ENCODE results near the gene MATR3.
"Not testable (repeated sequence)": the region's sequence is repeated elsewhere in the genome, so short reads cannot be mapped to it uniquely, and the experiment has no call there.

The MATR3 gene

GRCh38 chr5:139293507-139294373 lies at the start of gene MATR3:
Gene MATR3 (plus strand): TSS chr5:139293740. CDS start chr5:139307416, 13,676 bp downstream.
- peak; percentile 84 to 85 (median 85) for DNase-seq (ENCODE audit: low read depth in 3 of 3, low spot score in 1 of 3)

- no peak for DNase-seq (ENCODE audit: low read depth in 3 of 3, low spot score in 1 of 3)
These were observed 47.8 kb upstream of the MATR3 start for GRCh38 chr5:139245637-139246339.

- peak in 1 of 3 donors; percentile 30 for DNase-seq (ENCODE audit: low read depth in 3 of 3, low spot score in 1 of 3)
These were observed 47.1 kb upstream of the MATR3 start for GRCh38 chr5:139246394-139246793.

- no peak for DNase-seq (ENCODE audit: low read depth in 3 of 3, low spot score in 1 of 3)
These were observed 44.6 kb upstream of the MATR3 start for GRCh38 chr5:139248826-139249453.

GRCh38 chr5:139251281-139251687 lies 42.3 kb upstream of the MATR3 start:
- no peak for DNase-seq (ENCODE audit: low read depth in 3 of 3, low spot score in 1 of 3)

- DNase-seq (ENCODE audit: low read depth in 3 of 3, low spot score in 1 of 3): no peak
These were observed 41.7 kb upstream of the MATR3 start for GRCh38 chr5:139251695-139252288.

- DNase-seq (ENCODE audit: low read depth in 3 of 3, low spot score in 1 of 3): no peak
These were observed 40.4 kb upstream of the MATR3 start for GRCh38 chr5:139253115-139253514.

GRCh38 chr5:139256820-139257219 lies 36.7 kb upstream of the MATR3 start:
- no peak for DNase-seq (ENCODE audit: low read depth in 3 of 3, low spot score in 1 of 3)

GRCh38 chr5:139262059-139262741 lies 31.3 kb upstream of the MATR3 start:
- no peak for DNase-seq (ENCODE audit: low read depth in 3 of 3, low spot score in 1 of 3)

GRCh38 chr5:139262742-139263445 lies 30.6 kb upstream of the MATR3 start:
- peak in 2 of 3 donors; percentile 24 to 43 for DNase-seq (ENCODE audit: low read depth in 3 of 3, low spot score in 1 of 3)

- no peak for DNase-seq (ENCODE audit: low read depth in 3 of 3, low spot score in 1 of 3)
These were observed 30.0 kb upstream of the MATR3 start for GRCh38 chr5:139263536-139263935.

GRCh38 chr5:139263946-139264345 lies 29.6 kb upstream of the MATR3 start:
- no peak for DNase-seq (ENCODE audit: low read depth in 3 of 3, low spot score in 1 of 3)

- no peak for DNase-seq (ENCODE audit: low read depth in 3 of 3, low spot score in 1 of 3)
These were observed 28.5 kb upstream of the MATR3 start for GRCh38 chr5:139265001-139265400.

- DNase-seq (ENCODE audit: low read depth in 3 of 3, low spot score in 1 of 3): no peak
These were observed 27.3 kb upstream of the MATR3 start for GRCh38 chr5:139266236-139266635.

- DNase-seq (ENCODE audit: low read depth in 3 of 3, low spot score in 1 of 3): no peak
These were observed 26.1 kb upstream of the MATR3 start for GRCh38 chr5:139267481-139267880.

- no peak for DNase-seq (ENCODE audit: low read depth in 3 of 3, low spot score in 1 of 3)
These were observed 25.0 kb upstream of the MATR3 start for GRCh38 chr5:139268364-139269202.

- DNase-seq (ENCODE audit: low read depth in 3 of 3, low spot score in 1 of 3): not testable (repeated sequence)
These were observed 22.8 kb upstream of the MATR3 start for GRCh38 chr5:139270718-139271117.

- DNase-seq (ENCODE audit: low read depth in 3 of 3, low spot score in 1 of 3): no peak
These were observed 22.1 kb upstream of the MATR3 start for GRCh38 chr5:139271201-139272027.

Data from stimulated activated CD4-positive, alpha-beta T cell treated with anti-CD3 and anti-CD28 coated beads, TNF-alpha, amount 100 ng/mL, for 1 hour (primary cell).